RWPE1 (cell line): ENCODE data around the gene GLT1D1.

Experiments
- CTCF ChIA-PET: fragments of 350-600 bp; sonication (Branson Sonifier 250); formaldehyde crosslinking; extraction: SDS; loops from one replicate; lab custom pipeline; 2021; lab: Yijun Ruan, JAX
- POLR2A ChIA-PET: fragments of 400-600 bp; formaldehyde crosslinking; extraction: SDS; loops from one replicate; lab custom pipeline; 2020; ENCODE audit warnings: antibody characterized with exemption; ENCODE audit not compliant: low non-redundant PET; lab: Yijun Ruan, JAX
- DNase-seq: peaks from one replicate; pipeline ENCODE4 v3.0.0; 2012; ENCODE audit warnings: low spot score
- H3K27ac ChIP-seq: fragments of 450-650 bp; 2 replicates; pipeline ENCODE4 v1.5.1; 2017
- CTCF ChIP-seq: fragments of 450-650 bp; conservative IDR thresholded peaks from 2 replicates; pipeline ENCODE4 v1.5.1; 2017; ENCODE audit warnings: low read depth, mild to moderate bottlenecking

Gene GLT1D1

GRCh38 chr12:128820253-128820652, 33.0 kb upstream of the GLT1D1 start:
- DNase-seq: no peak
- 0 out of 2 replicates have a peak overlapping the region, but pooled peaks have one; percentile 12 for H3K27ac ChIP-seq
- CTCF ChIA-PET: interaction anchor here (0.8 kb wide), 1 partner anchor 155 kb away, joined by 3 read pairs; no protein-coding TSS in a partner anchor
- POLR2A ChIA-PET: no interaction called here
- TF ChIP-seq CTCF: no peak

- POLR2A ChIA-PET: no interaction called here
- H3K27ac ChIP-seq: no peak overlapping the region
- no peak for TF ChIP-seq CTCF
- no peak for DNase-seq
- CTCF ChIA-PET: interaction anchor here (0.8 kb wide), 1 partner anchor 155 kb away, joined by 3 read pairs; no protein-coding TSS in a partner anchor
These were observed 32.4 kb upstream of the GLT1D1 start for GRCh38 chr12:128820723-128821432.

GRCh38 chr12:128823216-128823915, 29.9 kb upstream of the GLT1D1 start:
- CTCF ChIA-PET: interaction anchor here (0.6 to 1.0 kb wide), 2 partner anchors 1204 to 1513 kb away, joined by 3 read pairs; no protein-coding TSS in a partner anchor
- peak; percentile 20 for DNase-seq
- no peak for TF ChIP-seq CTCF
- POLR2A ChIA-PET: interaction anchor here (1.2 kb wide), 1 partner anchor 19 kb away, joined by 4 read pairs; no protein-coding TSS in a partner anchor
- H3K27ac ChIP-seq: peak overlapping the region; percentile 83

- ChIA-PET CTCF (interaction anchor here (0.6 to 1.0 kb wide), 4 partner anchors 106 to 1513 kb away, joined by 3 read pairs; no protein-coding TSS in a partner anchor), POLR2A (interaction anchor here (0.5 to 1.2 kb wide), 3 partner anchors 18 to 83 kb away, joined by 3 to 4 read pairs (median 4); no protein-coding TSS in a partner anchor)
- DNase-seq: peak; percentile 97
These were observed 29.1 kb upstream of the GLT1D1 start, which contains the start of gene SLC15A4 for GRCh38 chr12:128823916-128824839. Gene SLC15A4 (minus strand): TSS chr12:128823958. CDS start chr12:128823943, 15 bp downstream.

GRCh38 chr12:128825835-128826234, 27.4 kb upstream of the GLT1D1 start:
- no peak for DNase-seq
- ChIA-PET CTCF (no interaction called here), POLR2A (no interaction called here)
- no peak for TF ChIP-seq CTCF
- no peak overlapping the region for H3K27ac ChIP-seq

More at GRCh38 chr12:128823916-128824839, 29.1 kb upstream of the GLT1D1 start, which contains the start of gene SLC15A4:
- H3K27ac ChIP-seq: peak within 1 kb of the TSS; percentile 83
- peak; percentile 20; the same call in 1 of the 2 replicates for TF ChIP-seq CTCF
